Liver (tissue), 9 donors: Measurements from ENCODE around the gene CFAP68. TPM values are rescaled to one million over a fixed set of nuclear protein-coding genes. Genes with fewer than 3 reads are reported as not detected.
A peak's percentile ranks its signal among the peaks of the same experiment; 100 is the strongest.

Experiments used
- DNase-seq: peaks from one replicate; pipeline ENCODE4 v3.0.0-alpha.2; 2017; ENCODE audit warnings: low spot score
- H3K27ac ChIP-seq, 2 donors: one replicate each; pipeline ENCODE4 v1.7.0; 2013; ENCODE audit warnings: inconsistent platforms in 2 of 2, low read length in 2 of 2, control low read depth in 1 of 2, low read depth in 1 of 2, mild to moderate bottlenecking in 1 of 2
- H3K27me3 ChIP-seq, 4 donors: one replicate each; pipeline versions ENCODE4 v1.6.1 to v1.7.0; 2013; ENCODE audit warnings: low read length in 3 of 4, inconsistent platforms in 1 of 4, mild to moderate bottlenecking in 1 of 4, moderate library complexity in 1 of 4; ENCODE audit not compliant: control insufficient read depth in 4 of 4, insufficient read depth in 4 of 4
- H3K36me3 ChIP-seq, 4 donors: one replicate each; pipeline versions ENCODE4 v1.6.1 to v1.7.0; 2013; ENCODE audit warnings: low read length in 3 of 4, mild to moderate bottlenecking in 3 of 4, low read depth in 1 of 4, moderate library complexity in 1 of 4; ENCODE audit not compliant: control insufficient read depth in 4 of 4, insufficient read depth in 3 of 4
- H3K4me1 ChIP-seq, 4 donors: one replicate each; pipeline versions ENCODE4 v1.6.1 to v1.7.0; 2013; ENCODE audit warnings: low read length in 3 of 4, mild to moderate bottlenecking in 3 of 4, moderate library complexity in 1 of 4; ENCODE audit not compliant: control insufficient read depth in 4 of 4, insufficient read depth in 4 of 4
- H3K4me3 ChIP-seq, 3 donors: one replicate each; pipeline versions ENCODE4 v1.6.1 to v1.7.0; 2013; ENCODE audit warnings: low read length in 3 of 3, control low read depth in 1 of 3, low read depth in 1 of 3, mild to moderate bottlenecking in 1 of 3
- H3K9ac ChIP-seq, 2 donors: one replicate each; pipeline ENCODE4 v1.7.0; 2013; ENCODE audit warnings: low read length in 2 of 2, mild to moderate bottlenecking in 2 of 2, moderate library complexity in 2 of 2, control low read depth in 1 of 2, low read depth in 1 of 2
- H3K9me3 ChIP-seq, 4 donors: one replicate each; pipeline versions ENCODE4 v1.6.1 to v1.7.0; 2013; ENCODE audit warnings: low read length in 3 of 4; ENCODE audit not compliant: control insufficient read depth in 4 of 4
- EGR1 ChIP-seq, 2 donors: IDR thresholded peaks; 2 replicates each; pipeline ENCODE4 v1.6.1; 2016 to 2018; ENCODE audit warnings: antibody characterized with exemption in 2 of 2, low read depth in 2 of 2
- FOXA1 ChIP-seq: IDR thresholded peaks from 2 replicates; pipeline ENCODE4 v1.6.1; 2016; ENCODE audit warnings: antibody characterized with exemption
- FOXA2 ChIP-seq: IDR thresholded peaks from 2 replicates; pipeline ENCODE4 v1.6.1; 2016; ENCODE audit warnings: antibody characterized with exemption
- GABPA ChIP-seq, 2 donors: IDR thresholded peaks in 1 of 2; conservative IDR thresholded peaks in 1 of 2; 2 replicates each; pipeline ENCODE4 v1.6.1; 2016; ENCODE audit warnings: antibody characterized with exemption in 2 of 2, mild to moderate bottlenecking in 1 of 2, moderate library complexity in 1 of 2
- HNF4A ChIP-seq, 2 donors: conservative IDR thresholded peaks; 2 replicates each; pipeline ENCODE4 v1.6.1; 2016; ENCODE audit warnings: antibody characterized with exemption in 2 of 2, mild to moderate bottlenecking in 2 of 2
- HNF4G ChIP-seq: IDR thresholded peaks from 2 replicates; pipeline ENCODE4 v1.6.1; 2016; ENCODE audit warnings: antibody characterized with exemption
- JUND ChIP-seq, 2 donors: IDR thresholded peaks; 2 replicates each; pipeline ENCODE4 v1.6.1; 2016; ENCODE audit warnings: antibody characterized with exemption in 2 of 2
- NR2F2 ChIP-seq: IDR thresholded peaks from 2 replicates; pipeline ENCODE4 v1.6.1; 2016; ENCODE audit warnings: antibody characterized with exemption
- RXRA ChIP-seq, 2 donors: IDR thresholded peaks; 2 replicates each; pipeline ENCODE4 v1.6.1; 2017 to 2018; ENCODE audit warnings: antibody characterized with exemption in 2 of 2, mild to moderate bottlenecking in 1 of 2
- SP1 ChIP-seq: IDR thresholded peaks from 2 replicates; pipeline ENCODE4 v1.6.1; 2018; ENCODE audit warnings: antibody characterized with exemption, mild to moderate bottlenecking
- YY1 ChIP-seq: IDR thresholded peaks from 2 replicates; pipeline ENCODE4 v1.6.1; 2016; ENCODE audit warnings: antibody characterized with exemption, mild to moderate bottlenecking
- WGBS: extraction: QIAGEN DNeasy Blood & Tissue Kit; methylation state at CpG from one replicate; pipeline ENCODE4 v1.1.7; 2013; 5-methylcytosine and 5-hydroxymethylcytosine counted together
- polyA plus RNA-seq, 2 donors: library from polyadenylated mRNA; stranded (reverse) in 1 of 2; unstranded in 1 of 2; fragments of 200-250 nt in 1 of 2; fragments of >200 nt in 1 of 2; fragmentation: Nextera tagmentation in 1 of 2; extraction: Ambion mirVana in 1 of 2; gene quantifications; one replicate each; pipeline versions ENCODE4 v1.2.1 to v1.2.3, GENCODE V29; 2013 to 2015
- total RNA-seq, 2 donors: library from RNA; depleted of rRNA; stranded (reverse); fragments of >200 nt; gene quantifications; one replicate each; pipeline ENCODE4 v1.2.3, GENCODE V29; 2014
- TF ChIP-seq, protein P1 (sequence below): IDR thresholded peaks from 2 replicates; pipeline ENCODE4 v1.6.1; 2016; ENCODE audit warnings: antibody characterized with exemption
- TF ChIP-seq, protein P2 (sequence below): IDR thresholded peaks from 2 replicates; pipeline ENCODE4 v1.6.1; 2016; ENCODE audit warnings: antibody characterized with exemption
- TF ChIP-seq, protein P3 (sequence below): IDR thresholded peaks from 2 replicates; pipeline ENCODE4 v1.6.1; 2016; ENCODE audit warnings: antibody characterized with exemption
- donor health status: healthy.
- donor health status: healthy.
- donor health status: healthy.
- donor health status: healthy.
- donor health status: healthy.

Gene CFAP68
- total and polyA plus RNA-seq, 4 donors, result 6.2 to 27.8 (median 13.8) TPM

DNA sequence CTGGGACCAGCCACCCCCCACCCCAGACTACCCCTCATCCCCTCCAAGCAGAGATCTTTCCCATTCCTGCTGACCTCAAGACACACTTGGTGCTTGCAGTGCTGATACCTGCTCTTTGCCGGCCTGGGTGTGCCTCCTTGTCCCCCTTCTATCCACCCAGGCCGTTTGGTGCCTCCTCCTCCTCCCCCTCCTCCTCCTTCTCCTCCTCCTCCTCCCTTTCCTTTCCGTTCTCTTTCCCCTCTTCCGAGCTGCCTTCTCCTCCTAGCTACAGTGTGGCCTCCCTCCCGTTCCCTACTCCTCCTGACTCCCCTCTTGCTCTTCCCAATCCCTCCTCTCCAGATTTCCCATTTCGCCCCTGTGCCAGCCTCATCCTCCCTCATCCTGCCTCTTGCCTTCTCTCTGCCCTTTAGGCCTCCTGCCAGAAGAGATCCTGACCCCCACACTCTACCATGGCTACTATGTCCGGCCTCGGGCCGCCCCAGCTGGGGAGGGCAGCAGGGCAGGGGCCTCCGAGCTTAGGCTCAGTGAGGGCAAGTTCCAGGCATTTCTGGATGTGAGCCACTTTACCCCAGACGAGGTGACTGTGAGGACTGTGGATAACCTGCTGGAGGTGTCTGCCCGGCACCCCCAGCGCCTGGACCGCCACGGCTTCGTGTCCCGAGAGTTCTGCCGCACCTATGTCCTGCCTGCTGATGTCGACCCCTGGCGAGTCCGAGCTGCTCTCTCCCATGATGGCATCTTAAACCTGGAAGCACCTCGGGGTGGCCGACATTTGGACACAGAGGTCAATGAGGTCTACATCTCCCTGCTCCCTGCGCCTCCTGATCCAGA lies 33.9 kb downstream of the CFAP68 start:
- no peaks in the 10 kb centered on the region for H3K27me3 ChIP-seq
- TF ChIP-seq FOXA2, result no peak
- TF ChIP-seq, protein P1, sequence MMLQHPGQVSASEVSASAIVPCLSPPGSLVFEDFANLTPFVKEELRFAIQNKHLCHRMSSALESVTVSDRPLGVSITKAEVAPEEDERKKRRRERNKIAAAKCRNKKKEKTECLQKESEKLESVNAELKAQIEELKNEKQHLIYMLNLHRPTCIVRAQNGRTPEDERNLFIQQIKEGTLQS, result no peak
- TF ChIP-seq FOXA1, result no peak
- no peak for TF ChIP-seq HNF4A (conservative IDR thresholded peaks at IDR 0.05)
- no peak for TF ChIP-seq EGR1 (IDR thresholded peaks at IDR 0.05; ENCODE audit: low read depth in 2 of 2)
- no peak for TF ChIP-seq NR2F2
- TF ChIP-seq SP1, result no peak
- TF ChIP-seq, protein P2, sequence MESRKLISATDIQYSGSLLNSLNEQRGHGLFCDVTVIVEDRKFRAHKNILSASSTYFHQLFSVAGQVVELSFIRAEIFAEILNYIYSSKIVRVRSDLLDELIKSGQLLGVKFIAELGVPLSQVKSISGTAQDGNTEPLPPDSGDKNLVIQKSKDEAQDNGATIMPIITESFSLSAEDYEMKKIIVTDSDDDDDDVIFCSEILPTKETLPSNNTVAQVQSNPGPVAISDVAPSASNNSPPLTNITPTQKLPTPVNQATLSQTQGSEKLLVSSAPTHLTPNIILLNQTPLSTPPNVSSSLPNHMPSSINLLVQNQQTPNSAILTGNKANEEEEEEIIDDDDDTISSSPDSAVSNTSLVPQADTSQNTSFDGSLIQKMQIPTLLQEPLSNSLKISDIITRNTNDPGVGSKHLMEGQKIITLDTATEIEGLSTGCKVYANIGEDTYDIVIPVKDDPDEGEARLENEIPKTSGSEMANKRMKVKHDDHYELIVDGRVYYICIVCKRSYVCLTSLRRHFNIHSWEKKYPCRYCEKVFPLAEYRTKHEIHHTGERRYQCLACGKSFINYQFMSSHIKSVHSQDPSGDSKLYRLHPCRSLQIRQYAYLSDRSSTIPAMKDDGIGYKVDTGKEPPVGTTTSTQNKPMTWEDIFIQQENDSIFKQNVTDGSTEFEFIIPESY, result no peak
- TF ChIP-seq, protein P3, sequence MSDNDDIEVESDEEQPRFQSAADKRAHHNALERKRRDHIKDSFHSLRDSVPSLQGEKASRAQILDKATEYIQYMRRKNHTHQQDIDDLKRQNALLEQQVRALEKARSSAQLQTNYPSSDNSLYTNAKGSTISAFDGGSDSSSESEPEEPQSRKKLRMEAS, result no peak
- TF ChIP-seq JUND (IDR thresholded peaks at IDR 0.05), result no peak
- TF ChIP-seq GABPA (IDR thresholded peaks at IDR 0.05 in 1 of 2, conservative IDR thresholded peaks at IDR 0.05 in 1 of 2), result no peak
- no peaks in the 10 kb centered on the region for H3K36me3 ChIP-seq
- peak overlapping the region in 1 of 3 donors; percentile 11 for H3K4me3 ChIP-seq
- peak overlapping the region; percentile 49 to 74 for H3K27ac ChIP-seq
- no peak for DNase-seq
- H3K9ac ChIP-seq, result no peak overlapping the region
- H3K4me1 ChIP-seq, result peaks cover 0 to 6% (median 6%) of the 10 kb centered on the region in 4 donors
- no peaks in the 10 kb centered on the region for H3K9me3 ChIP-seq
- WGBS, result 78% methylated on average over 24 of the region's 24 CpGs

DNA sequence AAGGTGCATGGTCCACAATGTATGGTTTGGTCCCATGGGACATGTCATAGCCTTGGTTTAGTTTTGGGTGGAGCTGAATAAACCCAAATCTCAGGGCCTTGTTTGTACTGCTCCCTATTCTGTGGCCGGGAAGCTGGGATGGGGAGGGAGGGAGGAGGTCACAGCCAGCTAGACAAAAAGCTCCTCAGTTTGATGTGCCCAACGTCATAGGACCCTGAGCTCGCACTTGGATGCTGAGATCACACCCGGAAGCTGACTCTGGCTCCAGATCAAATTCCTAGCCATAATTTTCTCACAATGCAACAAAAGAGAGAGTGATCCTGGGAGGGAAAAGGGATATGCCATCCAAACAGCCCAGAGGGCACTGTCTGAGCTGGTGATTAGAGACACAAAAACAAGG lies 34.7 kb downstream of the CFAP68 start:
- 64% methylated on average over 4 of the region's 4 CpGs for WGBS
- DNase-seq, result no peak
- H3K9me3 ChIP-seq, result no peaks in the 10 kb centered on the region
- peak overlapping the region; percentile 49 to 74 for H3K27ac ChIP-seq
- H3K9ac ChIP-seq, result no peak overlapping the region
- no peak overlapping the region for H3K4me3 ChIP-seq
- peaks cover 0 to 14% (median 9%) of the 10 kb centered on the region in 4 donors for H3K4me1 ChIP-seq
- no peaks in the 10 kb centered on the region for H3K27me3 ChIP-seq
- no peaks in the 10 kb centered on the region for H3K36me3 ChIP-seq
- TF ChIP-seq HNF4G (no peak), RXRA (IDR thresholded peaks at IDR 0.05) (peak in 1 of 2 donors; percentile 47)

DNA sequence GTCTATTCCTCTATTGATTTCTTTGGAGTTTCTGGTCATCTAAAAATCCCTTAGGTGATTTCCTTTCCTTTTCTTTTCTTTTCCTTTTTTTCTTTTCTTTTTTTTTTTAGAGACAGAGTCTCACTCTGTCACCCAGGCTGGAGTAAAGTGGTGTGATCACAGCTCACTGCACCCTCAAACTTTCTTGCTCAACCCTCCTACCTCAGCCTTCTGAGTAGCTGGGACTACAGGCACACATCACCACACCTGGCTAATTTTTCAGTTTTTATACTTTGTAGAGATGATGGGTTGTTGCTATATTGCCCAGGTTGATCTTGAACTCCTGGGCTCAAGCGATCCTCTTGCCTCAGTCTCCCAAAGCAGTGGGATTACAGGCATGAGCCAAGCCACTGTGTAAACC lies 37.4 kb downstream of the CFAP68 start:
- Histone ChIP-seq H3K36me3 (no peaks in the 10 kb centered on the region), H3K4me3 (no peak overlapping the region), H3K27me3 (no peaks in the 10 kb centered on the region), H3K27ac (no peak overlapping the region), H3K4me1 (peaks cover 0 to 22% (median 13%) of the 10 kb centered on the region in 4 donors), H3K9me3 (no peaks in the 10 kb centered on the region), H3K9ac (no peak overlapping the region)
- DNase-seq, result no peak
- TF ChIP-seq YY1, result no peak
- TF ChIP-seq FOXA1, result no peak
- TF ChIP-seq, protein P2, result no peak
- no peak for TF ChIP-seq GABPA (IDR thresholded peaks at IDR 0.05 in 1 of 2, conservative IDR thresholded peaks at IDR 0.05 in 1 of 2)
- no peak for TF ChIP-seq SP1
- TF ChIP-seq, protein P1, result no peak
- no peak for TF ChIP-seq RXRA (IDR thresholded peaks at IDR 0.05)
- WGBS, result 100% methylated on average over 1 of the region's 1 CpG
